K562 (cell line): Measurements from ENCODE around the gene MACROD2. TPM values are rescaled to one million over a fixed set of nuclear protein-coding genes. Genes with fewer than 3 reads are reported as not detected.
A peak's percentile ranks its signal among the peaks of the same experiment; 100 is the strongest.

Experiments
- ATAC-seq: fragments of 200-7000 bp; cut with Tn5 transposase; 3 replicates; pipeline ENCODE4 v1.9.1; 2020; ENCODE audit warnings: moderate library complexity
- BruUV-seq: library from RNA; stranded (reverse); fragments of 400-500 nt; replicated peaks from 2 replicates; lab custom pipeline; 2021; lab: Mats Ljungman, UMichigan
- CTCF ChIA-PET: fragments of 300-600 bp; formaldehyde crosslinking; extraction: SDS; loops from one replicate; lab custom pipeline; 2021; ENCODE audit warnings: low intra/inter-chr PET ratio; lab: Yijun Ruan, JAX
- POLR2A ChIA-PET: fragments of 300-600, 350-650 bp; sonication (Branson Sonifier 250); formaldehyde crosslinking; extraction: SDS; loops from one replicate; lab custom pipeline; 2021; ENCODE audit warnings: antibody characterized with exemption, inconsistent platforms; lab: Yijun Ruan, JAX
- DNase-seq, 4 experiments: peaks; one replicate each; pipeline versions ENCODE4 v3.0.0 to v3.0.0-alpha.2; 2011 to 2018; ENCODE audit warnings: low spot score in 3 of 4, mixed read lengths in 3 of 4; ENCODE audit errors: extremely low read depth in 1 of 4
- FAIRE-seq: peaks from 2 replicates; lab custom pipeline; 2011; peaks lifted over from hg19 to GRCh38; lab: Jason Lieb, UNC
- H2AFZ ChIP-seq: 2 replicates; pipeline ENCODE4 v1.6.0; 2011; ENCODE audit warnings: low read depth, low read length, control low read depth, inconsistent platforms
- H3K27ac ChIP-seq: fragments of 200-600 bp; 3 replicates; pipeline ENCODE4 v1.8.0; 2011; ENCODE audit warnings: low read depth, mild to moderate bottlenecking, control low read depth, inconsistent platforms, low read length, moderate library complexity, mixed read lengths; ENCODE audit errors: extremely low read depth
- H3K27me3 ChIP-seq, 2 experiments: fragments of 300-600 bp in 1 of 2; 2 replicates in 1 of 2; 3 replicates in 1 of 2; pipeline versions ENCODE4 v1.6.0 to v1.8.0; 2011; ENCODE audit warnings: inconsistent platforms in 2 of 2, low read length in 2 of 2, mild to moderate bottlenecking in 1 of 2, mixed read lengths in 1 of 2, moderate library complexity in 1 of 2; ENCODE audit not compliant: control insufficient read depth in 2 of 2, insufficient read depth in 2 of 2
- H3K36me3 ChIP-seq: fragments of 300-600 bp; 3 replicates; pipeline ENCODE4 v1.8.0; 2011; ENCODE audit warnings: mild to moderate bottlenecking, low read length, inconsistent platforms; ENCODE audit not compliant: control insufficient read depth, insufficient read depth
- H3K4me1 ChIP-seq, 2 experiments: fragments of 200-600 bp in 1 of 2; replicated peaks in 1 of 2; 2 replicates in 1 of 2; 3 replicates in 1 of 2; pipeline versions ENCODE4 v1.5.1 to v1.8.0; 2011; ENCODE audit warnings: inconsistent platforms in 2 of 2, low read length in 2 of 2, mild to moderate bottlenecking in 1 of 2, mixed read lengths in 1 of 2, moderate library complexity in 1 of 2; ENCODE audit not compliant: control insufficient read depth in 2 of 2, insufficient read depth in 2 of 2
- H3K4me2 ChIP-seq: 2 replicates; pipeline ENCODE4 v1.6.1; 2011; ENCODE audit warnings: low read length, control low read depth, inconsistent platforms, mixed read lengths; ENCODE audit not compliant: insufficient read depth
- H3K4me3 ChIP-seq: fragments of 200-600 bp; sonication (generic), shearing (Covaris generic); 2 replicates; pipeline ENCODE4 v1.5.1; 2016; ENCODE audit warnings: control low read depth, inconsistent platforms
- H3K79me2 ChIP-seq: fragments of 200-600 bp; 3 replicates; pipeline ENCODE4 v1.8.0; 2011; ENCODE audit warnings: low read length, inconsistent platforms; ENCODE audit not compliant: control insufficient read depth, insufficient read depth
- H3K9ac ChIP-seq, 2 experiments: 2 replicates each; pipeline versions ENCODE4 v1.6.0 to v1.6.1; 2011; ENCODE audit warnings: low read depth in 2 of 2, low read length in 2 of 2, control low read depth in 1 of 2, inconsistent platforms in 1 of 2, mild to moderate bottlenecking in 1 of 2, mixed read lengths in 1 of 2; ENCODE audit not compliant: insufficient read depth in 1 of 2
- H3K9me1 ChIP-seq: one replicate; pipeline ENCODE4 v1.6.0; 2011; ENCODE audit warnings: inconsistent platforms, mild to moderate bottlenecking, low read length, moderate library complexity; ENCODE audit not compliant: control insufficient read depth, insufficient read depth
- H3K9me3 ChIP-seq: replicated peaks from 2 replicates; pipeline ENCODE4 v1.5.1; 2011; ENCODE audit warnings: low read depth, low read length, inconsistent platforms; ENCODE audit not compliant: control insufficient read depth, insufficient read depth
- H4K20me1 ChIP-seq: replicated peaks from 2 replicates; pipeline ENCODE4 v1.6.1; 2011; ENCODE audit warnings: low read length, inconsistent platforms, mixed read lengths; ENCODE audit not compliant: control insufficient read depth, insufficient read depth
- CEBPG ChIP-seq, 3 experiments: fragments of 200-800 bp in 1 of 3; sonication (Bioruptor generic) in 1 of 3; sonication (generic) in 1 of 3; formaldehyde crosslinking in 1 of 3; IDR thresholded peaks in 2 of 3; conservative IDR thresholded peaks in 1 of 3; 2 replicates each; pipeline versions ENCODE4 v1.6.1 to v1.8.0; 2016 to 2022; ENCODE audit warnings: missing compliant biosample characterization in 2 of 3, missing genetic modification characterization in 2 of 3, mild to moderate bottlenecking in 1 of 3, missing genetic modification reagents in 1 of 3
- MEF2A ChIP-seq: IDR thresholded peaks from 2 replicates; pipeline ENCODE4 v1.6.1; 2011; ENCODE audit warnings: low read depth, mild to moderate bottlenecking, low read length, moderate library complexity; ENCODE audit not compliant: control insufficient read depth
- TRIM24 ChIP-seq, 2 experiments: fragments of 450-650 bp; IDR thresholded peaks; 2 replicates each; pipeline ENCODE4 v1.6.1; 2016
- ZFP1 ChIP-seq: fragments of 450-650 bp; formaldehyde crosslinking; IDR thresholded peaks from 2 replicates; pipeline ENCODE4 v1.4.0; 2020; ENCODE audit warnings: mild to moderate bottlenecking, mixed read lengths
- WGBS: fragments of 100-300 bp; shearing (Covaris generic); methylation state at CpG from one replicate; pipeline ENCODE4 v1.1.6; 2016; ENCODE audit warnings: low coverage, mixed read lengths; ENCODE audit not compliant: insufficient coverage; ENCODE audit errors: missing lambda C conversion rate; 5-methylcytosine and 5-hydroxymethylcytosine counted together
- in situ Hi-C: fragments of 300-500 bp; cut with MboI; formaldehyde crosslinking; loops from 4 replicates; pipeline ENCODE4 v1.15.0; 2018; ENCODE audit warnings: inconsistent platforms, mixed read lengths
- intact Hi-C: fragments of 100-400 bp; cut with micrococcal nuclease; formaldehyde crosslinking; loops from 2 replicates; pipeline ENCODE4 v1.14.2; 2022
- polyA plus RNA-seq, 8 experiments: library from polyadenylated mRNA; depleted of rRNA in 4 of 8; stranded (reverse) in 5 of 8; unstranded in 3 of 8; fragments of >200 nt; fragmentation: Nextera tagmentation in 2 of 8; fragmentation: Illumina TruSeq in 1 of 8; extraction: Ambion mirVana in 2 of 8; extraction: Trizol in 1 of 8; gene quantifications; 2 replicates each; pipeline versions ENCODE4 v1.2.1 to v1.2.3, GENCODE V29; 2011 to 2014; ENCODE audit warnings: inconsistent platforms in 1 of 8, missing spikeins in 1 of 8
- total RNA-seq, 7 experiments: library from RNA; depleted of rRNA in 6 of 7; stranded (reverse); fragments of >200 nt in 6 of 7; fragmentation: Illumina TruSeq in 2 of 7; extraction: Trizol in 2 of 7; gene quantifications; 2 replicates each; pipeline versions ENCODE4 v1.2.1 to v1.2.3, GENCODE V29; 2011 to 2021; ENCODE audit warnings: low replicate concordance in 1 of 7
- TF ChIP-seq, protein P1 (sequence below): fragments of 450-650 bp; formaldehyde crosslinking; IDR thresholded peaks from 2 replicates; pipeline ENCODE4 v1.4.0; 2022; ENCODE audit warnings: mild to moderate bottlenecking, moderate library complexity

MACROD2 gene
- total and polyA plus RNA-seq, 9 of the 15 experiments (the other 6 are each of a cell fraction or from before 2014, with no cell fraction given) = not detected

DNA sequence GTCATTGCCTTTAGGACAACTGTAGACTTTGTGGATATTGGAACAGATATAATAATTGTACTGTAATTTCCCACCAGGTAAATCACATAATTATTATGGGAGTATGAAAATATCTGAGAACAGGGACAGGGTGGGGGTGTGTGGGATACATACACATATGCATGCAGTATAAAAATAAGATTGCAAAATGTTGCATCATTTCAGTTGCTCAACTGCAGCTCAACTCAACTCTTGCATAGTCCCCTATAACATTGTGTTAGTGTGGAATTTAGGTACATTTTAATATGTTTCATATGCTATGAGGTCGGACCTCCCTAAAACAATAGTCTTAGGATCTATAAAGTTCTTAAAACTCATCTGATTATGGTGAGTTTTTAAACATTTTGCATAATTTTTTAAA is 617.1 kb downstream of the MACROD2 start:
- no TSS peak for BruUV-seq
- no peaks in the 10 kb centered on the region for H3K27me3 ChIP-seq
- no peaks in the 10 kb centered on the region for H3K4me1 ChIP-seq
- H3K4me2 ChIP-seq = no peak overlapping the region
- peak; percentile 78 for TF ChIP-seq ZFP1 (CRISPR knock-in tag)
- TF ChIP-seq, protein P1, sequence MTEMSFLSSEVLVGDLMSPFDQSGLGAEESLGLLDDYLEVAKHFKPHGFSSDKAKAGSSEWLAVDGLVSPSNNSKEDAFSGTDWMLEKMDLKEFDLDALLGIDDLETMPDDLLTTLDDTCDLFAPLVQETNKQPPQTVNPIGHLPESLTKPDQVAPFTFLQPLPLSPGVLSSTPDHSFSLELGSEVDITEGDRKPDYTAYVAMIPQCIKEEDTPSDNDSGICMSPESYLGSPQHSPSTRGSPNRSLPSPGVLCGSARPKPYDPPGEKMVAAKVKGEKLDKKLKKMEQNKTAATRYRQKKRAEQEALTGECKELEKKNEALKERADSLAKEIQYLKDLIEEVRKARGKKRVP (CRISPR knock-in tag) = peak; percentile 58; the same call in 1 of the 2 replicates
- no peak for TF ChIP-seq CEBPG (CRISPR knock-in tag; IDR thresholded peaks at IDR 0.05)
- TF ChIP-seq CEBPG (tag; conservative IDR thresholded peaks at IDR 0.05 in 1 of 2, IDR thresholded peaks at IDR 0.05 in 1 of 2) = peak; percentile 71 to 81
- no peak for TF ChIP-seq MEF2A
- TF ChIP-seq TRIM24 (IDR thresholded peaks at IDR 0.05) = peak; percentile 33 to 61; a peak in 2 of 4 replicates
- H3K27ac ChIP-seq = no peak overlapping the region
- intact Hi-C loops (no loop called here), in situ Hi-C loops (no loop called here)
- no peaks in the 10 kb centered on the region for H3K9me1 ChIP-seq
- no peaks in the 10 kb centered on the region for H3K79me2 ChIP-seq
- no peaks in the 10 kb centered on the region for H3K36me3 ChIP-seq
- H3K4me3 ChIP-seq = no peak overlapping the region
- ATAC-seq (no peak), DNase-seq (no peak), FAIRE-seq (no peak)
- ChIA-PET CTCF (interaction anchor here (0.7 kb wide), 1 partner anchor 349 kb away, joined by 3 read pairs; no protein-coding TSS in a partner anchor), POLR2A (no interaction called here)
- no peaks in the 10 kb centered on the region for H3K9me3 ChIP-seq
- no peak overlapping the region for H2AFZ ChIP-seq
- WGBS = 0% methylated on average over 1 of the region's 1 CpG
- no peaks in the 10 kb centered on the region for H4K20me1 ChIP-seq
- no peak overlapping the region for H3K9ac ChIP-seq
